ELR (cell line): ENCODE measurements around the gene RNASE8.
A peak's percentile ranks its signal among the peaks of the same experiment; 100 is the strongest.
"Not testable (repeated sequence)": the region's sequence is repeated elsewhere in the genome, so short reads cannot be mapped to it uniquely, and the experiment has no call there.

Experiments used
- DNase-seq: peaks from one replicate; pipeline ENCODE4 v3.0.0-alpha.2; 2015; ENCODE audit warnings: low read depth

Gene RNASE8, protein sequence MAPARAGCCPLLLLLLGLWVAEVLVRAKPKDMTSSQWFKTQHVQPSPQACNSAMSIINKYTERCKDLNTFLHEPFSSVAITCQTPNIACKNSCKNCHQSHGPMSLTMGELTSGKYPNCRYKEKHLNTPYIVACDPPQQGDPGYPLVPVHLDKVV

DNA sequence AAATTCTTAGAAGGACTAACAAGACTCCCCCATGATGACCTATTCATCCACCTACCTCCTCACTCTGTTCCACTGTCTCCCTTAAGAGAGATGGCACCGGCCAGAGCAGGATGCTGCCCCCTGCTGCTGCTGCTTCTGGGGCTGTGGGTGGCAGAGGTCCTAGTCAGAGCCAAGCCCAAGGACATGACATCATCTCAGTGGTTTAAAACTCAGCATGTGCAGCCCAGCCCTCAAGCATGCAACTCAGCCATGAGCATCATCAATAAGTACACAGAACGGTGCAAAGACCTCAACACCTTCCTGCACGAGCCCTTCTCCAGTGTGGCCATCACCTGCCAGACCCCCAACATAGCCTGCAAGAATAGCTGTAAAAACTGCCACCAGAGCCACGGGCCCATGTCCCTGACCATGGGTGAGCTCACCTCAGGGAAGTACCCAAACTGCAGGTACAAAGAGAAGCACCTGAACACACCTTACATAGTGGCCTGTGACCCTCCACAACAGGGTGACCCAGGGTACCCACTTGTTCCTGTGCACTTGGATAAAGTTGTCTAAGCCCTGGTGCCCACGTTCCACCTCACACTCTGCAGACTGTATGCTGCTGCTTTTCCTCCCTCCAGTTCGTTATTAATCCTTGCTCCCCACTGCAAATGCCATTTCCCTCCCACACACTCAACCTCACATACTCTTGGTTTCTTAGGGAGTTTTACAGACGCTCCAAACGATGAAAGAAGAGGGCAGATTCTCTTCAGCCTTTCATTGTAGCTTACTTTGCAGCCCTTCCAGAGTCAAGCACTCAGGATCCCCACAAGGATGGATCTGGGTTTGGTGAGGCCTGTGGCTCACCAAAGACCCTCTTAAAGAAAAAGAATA is at the start of gene RNASE8:
Gene RNASE8, plus strand, starts transcription at position 20 of the 873 bp plus-strand sequence. Its CDS starts 71 bp downstream, at position 91.
- peak; percentile 60 for DNase-seq

DNA sequence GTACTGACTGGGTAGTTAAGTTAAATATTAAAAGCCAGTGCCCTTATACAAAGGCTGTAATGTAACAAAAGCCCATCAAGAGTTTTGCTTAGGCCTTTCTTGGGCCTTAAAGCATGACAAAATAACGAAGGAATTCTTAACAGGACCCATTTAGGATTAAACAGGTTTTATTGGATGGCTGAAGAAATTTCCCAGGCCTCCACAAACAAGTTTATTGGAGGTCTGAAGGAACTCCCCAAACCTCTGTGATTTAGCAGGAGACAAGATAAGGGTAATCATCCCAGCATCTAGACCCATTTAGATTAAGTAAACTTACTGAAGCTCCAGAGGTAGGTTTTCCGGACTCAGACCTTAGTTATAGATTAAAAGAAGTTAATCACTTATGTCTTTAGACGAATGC is 47.9 kb upstream of the RNASE8 start:
- DNase-seq = not testable (repeated sequence)

DNA sequence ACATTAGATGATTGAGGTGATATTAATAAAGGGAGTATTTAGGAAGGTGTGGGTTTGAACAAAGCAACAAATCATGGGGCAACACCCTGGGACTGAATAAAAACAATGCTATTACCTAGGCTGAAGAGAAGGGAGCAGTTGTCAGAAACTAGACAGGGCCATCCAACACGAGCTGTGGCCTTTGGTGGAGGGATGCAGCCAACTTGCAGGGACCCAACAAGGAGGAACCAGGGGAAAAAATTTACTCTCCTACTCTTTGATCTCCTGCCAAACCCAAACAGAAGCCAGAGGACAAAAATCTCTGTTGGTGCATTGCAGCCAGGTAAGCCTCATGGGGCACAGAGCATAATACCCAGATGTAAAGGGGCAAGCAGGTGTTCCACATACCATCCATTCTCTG is 46.5 kb upstream of the RNASE8 start:
- no peak for DNase-seq

DNA sequence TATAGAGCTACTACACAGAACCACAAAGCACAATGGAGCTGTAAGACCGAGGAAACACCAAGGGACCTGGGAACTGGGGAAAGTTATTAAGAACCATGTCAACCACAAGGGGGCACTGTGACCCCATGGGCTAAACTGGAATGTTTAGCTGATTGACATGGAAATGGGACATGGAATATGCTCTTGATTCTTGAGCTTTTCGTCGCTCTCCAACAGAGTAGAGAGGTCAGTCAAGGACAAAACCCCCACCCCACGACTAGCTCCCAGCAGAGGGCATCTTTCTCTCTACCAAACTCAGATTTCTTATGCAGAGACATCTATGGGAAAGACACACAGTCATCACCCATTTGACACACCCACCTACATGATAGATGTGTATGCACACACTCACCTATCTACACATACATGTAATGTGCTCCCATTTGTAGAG is 42.8 kb upstream of the RNASE8 start:
- DNase-seq = peak; percentile 81

DNA sequence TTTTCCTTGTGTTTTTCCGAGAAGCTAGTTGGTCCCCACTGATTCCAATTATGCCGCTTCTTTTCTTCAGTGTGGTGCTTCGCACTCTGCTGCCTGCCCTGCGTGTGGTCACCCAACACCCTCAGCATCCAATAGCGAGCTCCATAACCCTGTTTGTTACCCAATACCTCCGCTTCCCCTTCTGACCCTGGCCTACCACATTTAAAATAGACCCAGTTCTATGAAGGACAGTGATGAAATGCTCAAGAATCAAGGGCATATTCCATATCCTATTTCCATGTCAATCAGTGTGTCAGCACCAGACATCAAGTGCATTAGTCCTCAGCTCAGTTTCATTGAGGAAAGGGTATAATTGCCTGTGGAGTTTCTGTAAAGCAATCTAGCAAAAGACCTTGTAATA is 42.3 kb upstream of the RNASE8 start:
- no peak for DNase-seq

DNA sequence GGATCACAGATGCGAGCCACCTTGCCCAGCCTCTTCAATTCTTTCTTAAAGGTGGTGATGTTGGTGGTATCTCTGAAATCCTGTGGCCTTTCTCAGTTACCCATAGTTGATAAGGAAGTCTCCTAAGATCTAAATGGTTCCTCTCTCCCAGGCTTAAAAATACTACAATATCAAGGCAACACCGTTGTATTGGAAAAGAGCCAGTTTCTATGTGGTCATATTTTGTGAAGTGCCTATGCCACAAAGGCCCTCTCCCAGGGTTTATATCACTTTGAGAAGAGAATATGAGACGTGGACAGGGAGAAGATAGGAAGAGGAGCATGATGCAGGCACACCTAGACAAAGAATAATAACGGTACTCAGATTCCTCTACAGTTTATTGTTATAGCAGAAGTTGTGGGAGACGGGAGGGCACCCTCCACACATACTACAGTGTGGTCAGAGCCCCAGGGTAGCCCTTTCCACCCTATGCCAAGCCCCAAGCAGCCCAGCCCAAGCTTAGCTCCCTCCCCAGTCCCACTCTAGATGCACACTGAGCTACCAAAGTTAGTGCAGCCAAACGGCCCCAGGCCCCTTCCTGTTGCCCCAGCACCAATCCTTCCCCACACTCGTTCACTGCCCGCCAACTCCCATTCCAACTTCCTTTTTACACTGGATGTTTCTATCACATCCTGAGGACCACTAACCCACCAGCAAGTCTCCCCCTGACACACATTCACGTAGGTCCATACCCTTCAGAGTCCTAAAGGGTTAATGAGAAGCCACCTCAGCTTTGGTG is 41.0 kb upstream of the RNASE8 start:
- no peak for DNase-seq

DNA sequence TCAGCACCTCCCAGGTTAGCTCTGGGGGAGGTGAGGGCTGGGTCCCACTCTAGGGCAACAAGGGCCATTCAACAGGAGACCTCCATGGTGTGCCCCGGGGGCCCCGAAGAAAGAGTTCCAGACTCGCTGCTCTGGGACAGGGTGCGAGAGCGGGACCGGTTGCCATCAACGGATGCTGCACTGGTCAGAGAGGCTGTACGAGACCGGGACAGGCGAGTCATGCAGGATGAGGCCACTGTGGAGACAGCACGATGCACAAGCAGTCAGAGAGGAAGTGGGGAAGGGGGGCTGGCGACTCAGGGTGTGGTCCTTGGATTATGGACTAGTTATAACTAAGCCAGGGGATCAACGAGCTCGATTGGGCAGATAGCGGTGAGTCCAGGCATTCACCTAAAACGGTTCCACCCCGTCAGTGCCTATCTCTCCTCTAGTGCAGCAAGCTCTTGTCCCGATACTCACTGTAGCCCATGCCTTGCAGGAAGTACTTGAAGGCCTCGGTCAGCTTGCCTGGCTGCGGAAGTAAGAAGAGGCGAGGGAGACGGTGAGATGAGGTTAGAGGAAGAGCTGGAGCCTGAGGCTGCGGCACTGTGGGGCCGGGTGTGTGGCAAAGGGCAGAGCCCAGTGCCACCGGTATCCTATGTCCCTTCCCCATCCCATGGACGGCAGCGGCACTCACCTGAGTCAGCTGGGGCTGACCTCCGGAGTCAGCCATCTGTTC is 39.9 kb upstream of the RNASE8 start:
- no peak for DNase-seq

DNA sequence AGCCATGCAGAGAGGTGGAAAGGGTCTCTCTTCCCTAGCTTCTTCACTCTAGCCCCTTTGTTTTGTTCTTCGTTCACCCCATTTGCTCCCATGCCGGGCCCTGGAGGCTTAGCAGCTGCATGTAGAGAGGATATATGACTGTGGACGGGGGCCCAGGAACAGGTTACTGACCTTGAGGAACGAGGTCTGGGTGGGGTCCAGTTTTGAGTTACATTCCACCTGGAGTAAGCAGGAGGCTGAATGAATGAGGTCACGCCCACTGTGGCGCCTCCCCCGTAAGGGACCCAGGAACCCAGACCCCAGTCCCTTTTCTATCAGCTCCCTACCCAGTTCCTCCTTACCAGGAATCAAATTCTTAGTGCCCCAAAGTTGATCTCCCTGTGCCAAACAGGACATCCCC is 39.3 kb upstream of the RNASE8 start:
- DNase-seq = no peak

DNA sequence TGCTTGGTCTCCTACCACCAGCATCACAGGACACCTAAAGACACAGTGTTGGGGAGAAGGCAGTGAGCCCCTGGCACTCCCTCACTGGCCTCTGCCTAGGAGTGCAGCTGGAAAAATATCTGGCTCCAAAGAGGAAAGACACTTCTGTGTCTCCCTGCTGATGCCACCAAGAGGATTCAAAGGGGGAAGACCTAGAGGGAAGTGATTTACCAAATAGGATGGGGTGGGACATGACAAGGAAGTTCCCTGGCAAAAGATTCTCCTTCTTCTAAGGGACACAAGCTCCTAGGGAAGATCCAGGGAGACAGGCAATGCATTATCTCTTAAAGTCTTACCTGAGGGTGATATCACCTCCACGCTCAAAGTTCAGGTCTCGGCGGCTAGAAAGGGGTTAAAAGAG is 38.8 kb upstream of the RNASE8 start:
- DNase-seq = no peak

DNA sequence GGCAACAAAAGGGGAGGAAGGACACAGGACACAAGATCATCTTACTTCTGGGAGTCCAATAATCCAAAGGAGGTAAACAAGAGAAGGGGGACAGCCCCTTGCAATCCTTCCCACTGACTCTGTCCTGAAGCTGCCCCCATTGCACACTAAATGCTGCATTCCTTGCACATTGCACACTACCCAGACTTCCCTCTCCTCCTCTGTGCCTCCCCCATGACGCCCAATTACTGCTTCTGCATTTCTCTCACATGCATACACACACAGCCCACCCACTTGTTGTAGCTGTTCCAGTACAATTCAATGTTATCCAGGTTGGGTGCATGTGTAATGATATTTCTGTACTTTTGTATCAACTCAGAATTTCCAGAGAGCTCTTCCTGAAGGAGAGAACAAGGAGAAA is 38.3 kb upstream of the RNASE8 start:
- DNase-seq = no peak

DNA sequence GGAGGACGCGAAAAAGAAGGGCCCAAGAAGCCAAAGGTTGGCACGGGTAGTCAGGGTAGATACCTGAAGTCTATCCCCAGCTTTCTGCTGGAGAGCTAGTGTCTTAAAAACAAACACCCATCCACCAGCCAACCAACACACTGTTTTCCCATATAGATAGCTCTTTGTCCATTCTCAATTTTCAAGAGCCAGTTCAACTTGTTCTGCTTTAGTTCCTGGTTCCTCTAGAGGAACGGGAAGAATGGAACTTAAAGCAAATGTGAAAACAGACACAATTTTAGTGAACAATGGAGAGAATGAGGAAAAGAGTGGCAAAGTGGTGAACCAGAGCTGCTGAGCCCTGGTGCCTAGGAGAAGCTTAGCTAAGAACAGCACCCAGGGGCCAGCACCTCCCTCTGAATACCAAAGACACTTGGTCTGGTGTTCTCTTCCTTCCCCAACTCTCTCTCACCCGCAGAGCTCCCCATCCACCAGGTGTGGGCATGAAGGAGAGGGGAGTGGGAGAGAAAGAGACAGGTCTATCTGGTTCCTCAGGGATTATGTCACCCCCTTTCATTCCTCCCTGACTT is 36.6 kb upstream of the RNASE8 start:
- no peak for DNase-seq

DNA sequence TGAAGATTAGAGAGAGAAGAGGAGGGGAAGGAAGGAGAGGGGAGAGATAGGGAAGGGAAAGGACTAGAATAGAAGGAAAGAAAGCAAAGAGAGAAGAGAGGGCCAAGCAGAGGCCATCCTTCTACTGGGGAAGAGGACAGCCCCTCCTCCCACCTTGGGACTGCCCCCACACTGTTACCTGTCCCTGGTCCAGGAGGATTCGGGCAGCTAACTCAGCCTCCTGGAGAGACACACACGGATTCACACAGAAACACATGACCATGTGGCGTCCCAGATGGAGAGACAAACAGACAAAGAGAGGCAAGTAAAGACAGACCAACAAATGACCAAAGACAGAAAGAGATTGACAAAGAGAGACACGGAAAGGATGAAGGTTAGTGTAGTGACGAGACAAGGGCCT is 34.9 kb upstream of the RNASE8 start:
- no peak for DNase-seq

DNA sequence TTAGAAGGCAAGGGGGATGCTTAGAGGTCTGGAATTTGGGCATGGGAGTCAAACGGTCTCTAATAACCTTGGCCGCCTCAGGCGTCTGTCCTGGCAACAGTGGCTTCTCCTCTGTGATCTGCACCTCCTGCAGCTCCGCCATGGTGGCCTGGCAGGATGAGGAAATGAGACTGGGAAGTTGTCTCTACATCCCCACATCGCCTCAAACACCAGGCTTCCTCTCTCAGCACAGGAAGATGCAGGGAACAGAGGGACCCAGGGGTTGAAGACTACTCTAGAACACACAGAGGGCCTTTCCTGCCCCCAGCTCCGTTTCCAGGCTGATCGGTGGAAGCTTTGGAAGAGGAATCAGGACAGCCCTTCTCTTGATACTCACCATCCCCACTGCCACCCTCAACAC is 34.4 kb upstream of the RNASE8 start:
- DNase-seq = no peak

DNA sequence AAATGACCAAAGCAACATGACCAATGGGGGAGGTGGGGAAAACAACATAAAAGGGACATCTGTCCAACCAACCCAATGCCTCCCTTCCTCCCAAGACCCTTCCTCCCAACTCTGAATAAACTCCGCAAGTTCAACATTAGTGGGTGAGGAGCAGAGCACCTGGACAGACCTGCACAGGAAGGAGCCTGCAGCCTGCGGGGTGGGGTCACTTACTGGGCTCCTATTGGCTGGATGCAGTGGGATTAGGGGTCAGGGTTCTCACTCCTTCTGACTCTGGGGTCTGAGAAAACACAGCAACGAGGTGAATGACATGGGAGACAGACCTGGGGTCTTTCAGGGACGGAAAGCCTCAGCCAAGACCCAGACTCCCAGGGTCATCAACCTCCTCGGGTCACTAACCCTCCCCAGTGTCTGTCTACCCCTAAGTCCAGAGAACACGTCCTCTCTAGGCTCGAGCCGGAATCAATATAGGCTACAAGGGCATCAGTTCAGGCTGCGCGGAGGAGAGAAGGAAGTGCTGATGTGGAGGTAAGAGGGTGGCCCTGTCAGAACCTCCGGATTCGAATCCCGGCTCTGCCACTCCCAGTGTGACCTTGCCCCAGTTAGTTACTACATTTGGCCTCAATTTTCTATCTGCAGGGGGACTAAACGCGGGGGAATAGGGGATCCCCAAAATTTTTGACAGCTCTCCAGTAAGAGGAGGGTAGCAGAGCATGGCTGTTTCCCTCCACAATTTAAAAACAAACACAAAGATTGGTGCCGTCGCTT is 33.6 kb upstream of the RNASE8 start:
- DNase-seq = no peak

DNA sequence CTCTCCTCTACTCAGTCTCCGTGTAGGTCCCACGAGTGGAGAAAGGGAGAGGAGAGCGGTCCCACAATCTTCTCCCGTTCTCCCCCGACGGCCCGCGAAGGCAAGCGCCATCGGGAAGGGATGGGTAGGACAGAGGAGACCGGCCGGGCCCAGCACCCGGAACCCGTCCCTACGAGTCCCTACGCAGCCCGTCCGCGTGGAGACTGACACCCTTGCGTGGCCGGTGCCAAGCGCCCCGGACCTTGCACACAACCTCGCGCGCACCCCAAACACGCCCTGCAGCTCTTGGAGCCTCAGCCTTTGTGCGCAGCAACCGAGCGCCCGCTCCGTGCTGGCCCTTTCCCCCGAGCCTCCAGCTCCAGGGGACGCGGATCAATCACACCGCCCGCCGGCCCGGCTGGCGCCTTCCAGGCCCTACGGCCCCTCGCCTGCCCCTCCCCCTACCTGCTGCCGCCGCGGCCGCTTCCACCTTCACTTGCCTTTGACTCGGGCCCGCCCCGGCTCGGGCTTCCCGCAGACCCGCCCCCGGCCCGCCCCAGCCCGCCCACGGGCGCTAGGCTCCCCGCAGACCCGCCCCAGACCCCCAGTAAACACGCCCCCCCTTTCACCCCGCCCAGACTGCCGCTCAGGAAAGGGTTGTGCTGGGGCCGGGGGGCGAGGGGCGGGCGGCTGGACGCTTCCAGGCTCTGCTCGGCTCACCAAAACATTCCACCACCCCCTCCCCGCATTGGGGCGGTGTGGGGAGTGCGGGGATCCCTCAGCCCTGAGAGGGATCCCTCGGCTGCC is 32.8 kb upstream of the RNASE8 start, which contains the start of gene NDRG2:
Gene NDRG2, minus strand, starts transcription at position 477 of the 786 bp plus-strand sequence. CDS start 1,746 bp downstream, outside the sequence.
- peak; percentile 30 for DNase-seq

DNA sequence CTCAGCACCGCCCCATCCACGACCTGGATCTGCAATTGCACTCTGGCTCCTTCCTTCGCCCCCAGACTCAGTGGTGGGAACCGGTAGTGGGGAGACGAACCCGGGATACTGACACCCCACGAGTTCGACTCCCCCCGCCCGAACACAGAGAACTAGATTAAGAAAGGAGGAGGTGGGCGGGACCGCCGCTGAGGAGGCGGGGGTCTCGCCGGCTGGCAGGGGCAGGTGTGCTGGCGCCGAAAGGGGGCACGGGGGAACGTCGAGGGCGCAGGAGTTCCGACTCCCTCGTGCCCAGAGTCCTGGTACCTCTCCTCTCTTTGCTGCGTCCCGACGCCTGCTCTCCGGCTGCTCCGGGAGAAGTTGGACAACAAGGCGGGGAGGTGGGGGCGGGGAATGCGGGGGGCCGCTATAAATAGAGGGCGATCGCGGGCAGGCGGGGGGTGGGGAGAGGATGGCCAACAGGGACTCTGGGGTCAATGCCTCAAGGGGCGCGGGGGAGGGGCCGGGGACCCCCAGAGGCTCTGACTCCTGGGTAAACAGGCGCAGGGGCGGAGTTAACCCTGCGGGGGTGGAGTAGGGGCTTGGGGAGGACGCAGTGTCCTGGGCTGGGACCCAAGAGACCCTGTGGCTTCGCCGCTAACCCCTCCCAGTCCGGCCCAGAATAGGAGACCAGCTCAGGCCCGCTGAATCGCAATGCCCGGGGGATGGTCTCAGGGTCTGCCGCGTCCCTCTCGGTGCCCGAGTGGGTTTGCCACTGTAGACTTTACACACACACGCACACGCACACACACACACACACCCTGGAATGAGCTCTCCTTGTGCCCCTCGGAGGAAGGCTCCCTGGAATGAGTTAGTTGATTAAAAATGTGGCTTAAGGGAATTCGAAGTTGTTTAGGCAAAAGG is 32.0 kb upstream of the RNASE8 start:
- no peak for DNase-seq

DNA sequence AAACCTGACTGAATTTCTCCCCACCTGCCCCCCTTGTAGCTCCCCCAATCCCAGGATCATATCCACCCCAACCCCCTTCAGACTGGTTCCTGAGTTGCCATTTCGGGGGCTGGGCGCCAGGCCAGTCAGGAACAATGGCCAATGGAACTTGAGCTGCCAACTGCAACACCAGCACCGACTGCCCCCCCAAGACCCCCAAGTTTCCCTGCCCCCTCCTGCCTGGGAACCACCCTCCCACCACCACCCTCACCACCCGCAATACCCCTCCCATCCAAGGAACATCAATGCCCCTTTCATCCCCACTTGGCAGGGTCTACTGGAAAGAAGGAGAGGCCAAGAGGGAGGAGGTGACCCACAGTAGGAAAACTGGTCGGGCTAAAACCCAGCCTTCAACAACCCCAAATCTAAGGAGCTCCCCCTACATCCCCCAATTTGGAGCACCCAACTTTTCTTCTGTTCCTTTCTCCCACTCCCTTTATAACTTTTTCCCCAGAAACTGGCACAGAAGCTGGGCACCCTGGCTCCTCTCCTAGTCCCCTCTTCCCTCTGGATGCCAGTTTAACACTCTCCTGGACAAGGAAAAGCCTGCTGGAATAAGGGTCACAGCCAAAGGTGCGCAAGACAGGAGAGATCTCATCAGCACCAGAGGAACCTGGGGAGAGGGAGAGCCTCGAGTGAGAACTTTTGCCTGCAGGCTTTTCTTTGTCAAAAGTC is 31.2 kb upstream of the RNASE8 start:
- DNase-seq = no peak

DNA sequence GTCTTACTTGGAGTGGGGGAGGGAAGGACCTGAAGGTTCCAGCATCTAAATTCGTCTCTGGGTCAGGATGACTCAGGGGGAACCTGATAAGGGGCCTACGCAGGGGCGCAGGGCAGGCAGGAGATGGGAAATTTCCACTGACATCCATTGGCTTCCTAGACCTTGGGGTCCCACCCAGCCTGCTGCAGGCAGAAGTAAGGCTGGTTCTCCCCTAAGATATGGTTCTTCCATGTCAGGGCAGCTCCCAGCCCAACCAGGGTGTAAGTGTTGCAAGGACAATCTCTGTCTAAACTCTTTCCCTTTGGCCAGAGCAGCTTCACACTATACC is 30.7 kb upstream of the RNASE8 start:
- DNase-seq = no peak

DNA sequence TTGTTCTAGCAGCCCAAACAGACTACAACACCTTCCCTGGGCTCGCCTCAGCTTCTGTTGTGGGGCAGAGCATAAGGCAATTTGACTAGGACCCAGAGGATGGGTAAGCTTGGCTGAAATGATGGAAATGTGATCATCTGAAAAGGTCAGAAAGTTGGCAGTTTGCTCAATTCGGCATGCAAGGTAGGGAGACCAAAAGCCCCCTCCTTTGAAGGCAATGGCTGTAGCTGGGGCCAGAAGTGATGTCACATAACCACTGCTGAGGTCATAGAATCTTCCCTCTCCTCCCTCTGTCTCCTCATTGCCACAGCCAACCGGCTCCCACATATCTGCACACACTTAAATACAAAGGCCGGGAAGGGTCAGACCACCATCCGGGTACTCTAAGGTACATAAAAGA is 27.7 kb upstream of the RNASE8 start, which contains the start of gene TPPP2:
Gene TPPP2, plus strand, starts transcription at position 301 of the 400 bp plus-strand sequence. CDS start 365 bp downstream, outside the sequence.
- no peak for DNase-seq
